Ishikawa (cell line): ENCODE measurements around the gene CLN3.

Experiments used
- CEBPB ChIP-seq: IDR thresholded peaks from 2 replicates; pipeline ENCODE4 v1.6.1; 2012
- CREB1 ChIP-seq: IDR thresholded peaks from 2 replicates; pipeline ENCODE4 v1.6.1; 2012; ENCODE audit warnings: low read depth
- EGR1 ChIP-seq: IDR thresholded peaks from 2 replicates; pipeline ENCODE4 v1.6.1; 2012
- EP300 ChIP-seq: IDR thresholded peaks from 2 replicates; pipeline ENCODE4 v1.6.1; 2012; ENCODE audit warnings: borderline replicate concordance
- MAX ChIP-seq: IDR thresholded peaks from 2 replicates; pipeline ENCODE4 v1.6.1; 2012
- RAD21 ChIP-seq: IDR thresholded peaks from 2 replicates; pipeline ENCODE4 v1.6.1; 2012; ENCODE audit warnings: low read depth
- REST ChIP-seq: IDR thresholded peaks from 2 replicates; pipeline ENCODE4 v1.6.1; 2012; ENCODE audit warnings: low read depth, mild to moderate bottlenecking
- TAF1 ChIP-seq: IDR thresholded peaks from 2 replicates; pipeline ENCODE4 v1.6.1; 2012; ENCODE audit warnings: low read depth, mild to moderate bottlenecking
- TCF12 ChIP-seq: IDR thresholded peaks from 2 replicates; pipeline ENCODE4 v1.6.1; 2012; ENCODE audit warnings: low read depth
- USF1 ChIP-seq: IDR thresholded peaks from 2 replicates; pipeline ENCODE4 v1.6.1; 2012
- YY1 ChIP-seq: IDR thresholded peaks from 2 replicates; pipeline ENCODE4 v1.6.1; 2012; ENCODE audit warnings: low read depth
- ZBTB7A ChIP-seq: IDR thresholded peaks from 2 replicates; pipeline ENCODE4 v1.6.1; 2012; ENCODE audit warnings: low read depth

- no peak for TF ChIP-seq CREB1
- no peak for TF ChIP-seq REST
- TF ChIP-seq EP300 = no peak
- no peak for TF ChIP-seq MAX
- TF ChIP-seq TAF1 = no peak
- no peak for TF ChIP-seq RAD21
- no peak for TF ChIP-seq YY1
- TF ChIP-seq ZBTB7A = no peak
- TF ChIP-seq TCF12 = no peak
- no peak for TF ChIP-seq CEBPB
- no peak for TF ChIP-seq EGR1
- no peak for TF ChIP-seq USF1
Observed at GRCh38 chr16:28540346-28540745, 48.5 kb upstream of the CLN3 start.
